NCI-H187 treated with DMSO at 0.1 percent for 48 hours (cell line): ENCODE results near the gene GUCY1B1.

ENCODE experiments used
- DNase-seq: peaks from one replicate; lab custom pipeline; 2025; lab: John Stamatoyannopoulos, UW

Gene GUCY1B1

GRCh38 chr4:155758481-155759371 is at the start of gene GUCY1B1:
GUCY1B1 (plus strand) TSS chr4:155759021; CDS start chr4:155759141, 120 bp downstream.
- DNase-seq, result no peak

- DNase-seq, result no peak
Measured at GRCh38 chr4:155709918-155710317, 48.9 kb upstream of the GUCY1B1 start.

- DNase-seq, result no peak
Measured at GRCh38 chr4:155711556-155711955, 47.3 kb upstream of the GUCY1B1 start.

- no peak for DNase-seq
Measured at GRCh38 chr4:155712846-155713245, 46.0 kb upstream of the GUCY1B1 start.

- no peak for DNase-seq
Measured at GRCh38 chr4:155713911-155714310, 44.9 kb upstream of the GUCY1B1 start.

- no peak for DNase-seq
Measured at GRCh38 chr4:155722336-155722735, 36.5 kb upstream of the GUCY1B1 start.

GRCh38 chr4:155722816-155723499 is 35.9 kb upstream of the GUCY1B1 start:
- DNase-seq, result no peak

- no peak for DNase-seq
Measured at GRCh38 chr4:155724731-155725130, 34.1 kb upstream of the GUCY1B1 start.

GRCh38 chr4:155734065-155734464 is 24.8 kb upstream of the GUCY1B1 start:
- no peak for DNase-seq

GRCh38 chr4:155734951-155735350 is 23.9 kb upstream of the GUCY1B1 start:
- DNase-seq, result no peak

- DNase-seq, result no peak
Measured at GRCh38 chr4:155735496-155735895, 23.3 kb upstream of the GUCY1B1 start.

- no peak for DNase-seq
Measured at GRCh38 chr4:155738548-155738947, 20.3 kb upstream of the GUCY1B1 start.

GRCh38 chr4:155741546-155741945 is 17.3 kb upstream of the GUCY1B1 start:
- DNase-seq, result no peak

GRCh38 chr4:155742310-155743015 is 16.4 kb upstream of the GUCY1B1 start:
- DNase-seq, result no peak

- no peak for DNase-seq
Measured at GRCh38 chr4:155745984-155746383, 12.8 kb upstream of the GUCY1B1 start.

GRCh38 chr4:155748039-155748438 is 10.8 kb upstream of the GUCY1B1 start:
- no peak for DNase-seq

- no peak for DNase-seq
Measured at GRCh38 chr4:155749041-155749440, 9.8 kb upstream of the GUCY1B1 start.

- DNase-seq, result no peak
Measured at GRCh38 chr4:155751569-155751968, 7.3 kb upstream of the GUCY1B1 start.

- no peak for DNase-seq
Measured at GRCh38 chr4:155757745-155758265, 1.0 kb upstream of the GUCY1B1 start.

GRCh38 chr4:155759372-155760252 is 791 bp downstream of the GUCY1B1 start:
- DNase-seq, result no peak

GRCh38 chr4:155761047-155761446 is 2.2 kb downstream of the GUCY1B1 start:
- no peak for DNase-seq
